Amniotic epithelial cell (primary cell): ENCODE measurements around the gene LRIT2.

Experiments
- DNase-seq: peaks from one replicate; pipeline ENCODE4 v3.0.0-alpha.2; 2010; ENCODE audit warnings: low read depth

LRIT2 gene

DNA sequence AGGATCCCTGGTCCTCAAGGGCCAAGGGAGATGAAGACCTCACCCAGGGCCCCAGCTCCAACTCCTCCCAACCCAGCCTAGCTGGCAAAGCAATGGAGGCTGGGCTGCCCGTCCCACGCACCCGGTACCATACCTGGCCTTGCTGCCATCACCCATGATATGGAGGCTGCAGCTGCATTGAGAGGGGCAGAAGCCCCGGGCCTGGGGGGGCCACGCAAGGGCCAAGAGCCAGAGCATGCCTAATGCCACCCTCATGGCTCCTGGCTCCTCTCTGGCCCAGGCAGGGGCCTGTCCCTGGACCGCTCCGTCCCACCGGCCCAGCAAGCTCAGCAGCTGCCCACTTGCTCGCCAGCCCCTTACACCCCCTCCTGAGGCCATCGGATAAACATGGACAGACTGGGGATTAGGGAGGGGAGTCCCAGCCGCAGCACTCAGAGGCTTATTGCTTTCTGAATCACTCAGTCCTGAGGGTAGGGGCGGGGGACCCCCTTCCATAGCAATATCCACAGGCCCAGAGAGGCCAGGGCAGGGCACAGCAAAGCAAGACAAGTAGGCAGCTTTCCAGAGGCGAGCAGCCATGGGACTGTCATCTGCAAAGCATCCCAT, 15.9 kb upstream of the LRIT2 start, which contains the start of gene LRIT1:
Gene LRIT1, minus strand, starts transcription at position 362 of the 606 bp plus-strand sequence. Its CDS starts 107 bp downstream, at position 255.
- DNase-seq: no peak

GRCh38 chr10:84238909-84239308, 13.6 kb upstream of the LRIT2 start:
- DNase-seq: no peak

GRCh38 chr10:84237199-84238051, 12.1 kb upstream of the LRIT2 start:
- DNase-seq: no peak

- DNase-seq: no peak
Measured at GRCh38 chr10:84236807-84237198, 11.5 kb upstream of the LRIT2 start.

- no peak for DNase-seq
Measured at GRCh38 chr10:84235096-84235495, 9.8 kb upstream of the LRIT2 start.

DNA sequence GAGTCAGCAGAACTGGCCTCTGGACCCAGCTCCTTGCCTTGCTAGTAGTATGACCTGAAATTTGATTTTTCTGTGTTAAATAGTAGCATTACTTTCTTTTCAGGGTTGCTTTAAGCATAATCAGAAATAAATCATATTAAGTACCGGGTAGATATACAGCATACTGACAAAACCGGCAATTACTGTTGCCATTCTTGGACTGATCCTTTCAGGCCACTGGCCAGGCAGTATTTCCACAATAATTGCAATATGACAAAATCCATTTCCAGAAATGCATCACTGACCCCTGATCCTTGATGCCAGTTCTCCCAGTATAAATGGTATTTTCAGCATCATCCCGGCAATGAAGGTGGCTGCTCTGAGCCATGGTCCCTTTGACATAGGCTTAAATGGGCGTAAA, 9.1 kb upstream of the LRIT2 start:
- no peak for DNase-seq

- no peak for DNase-seq
Measured at GRCh38 chr10:84233940-84234339, 8.6 kb upstream of the LRIT2 start.

GRCh38 chr10:84232376-84232775, 7.0 kb upstream of the LRIT2 start:
- no peak for DNase-seq

GRCh38 chr10:84230359-84230758, 5.0 kb upstream of the LRIT2 start:
- no peak for DNase-seq

GRCh38 chr10:84227810-84228209, 2.5 kb upstream of the LRIT2 start:
- no peak for DNase-seq

DNA sequence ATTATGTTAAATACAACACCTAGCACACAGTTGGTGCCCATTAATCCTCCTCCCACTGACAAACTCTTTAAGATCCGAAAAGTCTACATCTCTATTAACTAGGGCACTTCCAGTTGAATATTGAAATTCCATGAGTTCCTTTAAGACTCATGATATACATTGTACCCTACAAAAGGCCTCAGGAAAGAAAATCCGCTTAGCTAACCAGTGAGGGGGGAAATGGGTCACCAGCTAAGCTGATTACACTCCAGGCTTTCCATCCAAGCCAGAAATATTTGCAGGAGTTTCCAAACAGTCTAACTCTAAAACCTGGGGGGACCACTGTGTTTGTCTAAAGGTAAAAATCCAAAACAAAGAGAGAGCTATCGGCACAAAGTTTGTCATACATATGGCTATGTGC, 1.3 kb upstream of the LRIT2 start:
- no peak for DNase-seq

DNA sequence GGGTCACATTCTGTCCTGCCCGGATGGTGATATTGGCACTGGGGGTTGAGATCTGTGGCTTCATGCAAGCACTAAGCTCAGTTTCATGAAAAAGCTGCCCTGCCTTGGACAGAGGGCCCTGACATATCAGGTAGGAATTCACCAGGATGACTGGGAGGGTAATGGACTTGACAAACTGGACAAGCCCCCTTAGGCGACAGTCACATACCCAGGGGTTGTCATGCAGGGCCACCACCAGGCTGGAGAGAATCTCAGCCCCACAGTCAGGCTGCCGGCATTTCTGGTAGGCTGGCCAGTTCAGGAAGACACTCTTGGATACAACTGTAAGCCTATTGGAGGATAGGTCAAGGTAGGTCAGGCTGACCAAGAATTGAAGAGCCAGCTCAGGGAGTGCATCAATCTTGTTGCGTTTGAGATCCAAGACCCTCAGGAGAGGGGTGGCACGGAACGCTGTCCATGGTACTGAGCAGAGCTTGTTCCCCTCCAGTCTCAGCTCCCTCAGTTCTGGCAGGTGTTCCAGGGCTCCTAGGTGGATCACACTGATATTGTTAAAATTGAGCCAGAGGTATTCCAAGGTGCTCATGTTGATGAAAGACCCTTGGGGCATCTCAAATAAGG, 824 bp downstream of the LRIT2 start:
- DNase-seq: no peak

- no peak for DNase-seq
Measured at GRCh38 chr10:84221916-84222315, 3.4 kb downstream of the LRIT2 start.

GRCh38 chr10:84217746-84218145, 7.6 kb downstream of the LRIT2 start:
- no peak for DNase-seq

DNA sequence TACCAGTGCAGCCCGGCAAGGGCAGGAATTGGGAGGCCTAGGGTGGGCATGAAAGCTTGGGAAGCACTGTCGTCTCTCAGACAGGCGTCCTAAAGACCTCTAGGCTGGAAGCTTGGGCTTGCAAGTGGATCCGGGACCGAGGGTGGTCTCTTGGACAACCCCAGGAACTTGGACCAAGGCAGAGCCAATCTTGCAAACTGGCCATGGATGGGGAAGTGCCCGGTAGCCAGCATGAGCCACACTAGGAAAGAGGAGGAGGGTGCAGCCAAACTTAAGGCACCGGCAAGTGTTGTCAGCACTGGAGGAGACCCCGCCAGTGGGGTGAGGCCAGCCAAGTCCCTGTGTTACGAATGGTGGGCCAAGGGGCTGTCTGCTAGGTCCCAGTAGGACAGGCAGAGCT, 8.5 kb downstream of the LRIT2 start:
- no peak for DNase-seq

DNA sequence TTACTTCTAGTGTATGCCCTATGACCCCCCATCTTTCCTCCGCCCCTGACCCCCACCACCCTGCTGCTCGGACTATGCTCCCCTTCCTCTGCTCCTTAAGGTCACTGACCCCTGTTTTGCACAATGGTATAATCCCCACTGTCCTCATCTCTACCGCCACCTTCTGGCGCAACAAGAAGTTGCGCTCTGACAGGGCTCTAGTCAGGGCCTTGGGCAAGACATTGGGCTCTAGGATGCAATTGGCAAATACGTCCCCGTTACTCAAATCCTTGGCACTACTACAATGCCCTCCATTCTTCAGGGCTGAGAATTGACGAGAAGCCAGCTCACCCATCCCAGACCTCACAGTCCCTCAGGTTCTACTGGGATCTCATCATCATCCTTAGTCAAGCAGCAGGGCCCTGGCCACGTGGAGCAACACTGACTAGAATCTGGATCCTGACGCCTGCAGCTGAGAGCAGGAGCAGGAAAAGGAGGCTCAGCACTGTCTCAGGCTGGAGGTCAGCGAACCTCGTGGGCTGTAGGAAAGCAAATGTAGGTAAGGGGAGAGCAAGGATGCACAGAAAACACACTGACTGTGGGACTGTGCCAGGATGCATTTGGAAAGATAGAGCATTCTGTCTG, 10.6 kb downstream of the LRIT2 start:
- DNase-seq: no peak

- no peak for DNase-seq
Measured at GRCh38 chr10:84214046-84214572, 11.2 kb downstream of the LRIT2 start.

DNA sequence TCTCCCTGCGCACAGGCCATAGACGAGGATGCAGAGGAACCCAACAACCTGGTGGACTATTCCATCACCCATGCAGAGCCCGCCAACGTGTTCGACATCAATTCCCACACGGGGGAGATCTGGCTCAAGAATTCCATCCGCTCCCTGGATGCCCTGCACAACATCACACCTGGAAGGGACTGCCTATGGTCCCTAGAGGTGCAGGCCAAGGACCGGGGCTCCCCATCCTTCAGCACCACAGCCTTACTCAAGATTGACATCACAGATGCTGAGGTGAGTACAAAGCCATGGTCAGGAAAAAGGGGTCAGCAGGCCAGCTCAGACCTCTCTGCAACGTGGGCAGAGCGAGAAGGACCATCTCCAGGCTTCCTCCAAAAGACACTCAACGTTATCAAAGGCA, 12.3 kb downstream of the LRIT2 start:
- DNase-seq: no peak

DNA sequence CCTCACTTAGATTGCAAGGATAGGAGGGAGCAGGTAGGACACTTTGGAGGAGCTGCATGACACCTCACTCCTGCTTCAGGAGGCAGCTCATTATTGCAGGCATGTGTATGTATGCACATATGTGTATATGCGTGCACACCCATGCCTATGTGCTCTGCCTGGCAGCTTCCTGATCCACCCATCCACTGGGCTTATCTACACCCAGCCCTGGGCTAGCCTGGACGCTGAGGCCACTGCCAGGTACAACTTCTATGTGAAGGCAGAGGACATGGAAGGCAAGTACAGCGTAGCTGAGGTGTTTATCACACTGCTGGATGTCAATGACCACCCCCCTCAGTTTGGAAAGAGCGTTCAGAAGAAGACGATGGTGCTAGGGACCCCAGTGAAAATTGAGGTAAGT, 13.3 kb downstream of the LRIT2 start:
- no peak for DNase-seq

DNA sequence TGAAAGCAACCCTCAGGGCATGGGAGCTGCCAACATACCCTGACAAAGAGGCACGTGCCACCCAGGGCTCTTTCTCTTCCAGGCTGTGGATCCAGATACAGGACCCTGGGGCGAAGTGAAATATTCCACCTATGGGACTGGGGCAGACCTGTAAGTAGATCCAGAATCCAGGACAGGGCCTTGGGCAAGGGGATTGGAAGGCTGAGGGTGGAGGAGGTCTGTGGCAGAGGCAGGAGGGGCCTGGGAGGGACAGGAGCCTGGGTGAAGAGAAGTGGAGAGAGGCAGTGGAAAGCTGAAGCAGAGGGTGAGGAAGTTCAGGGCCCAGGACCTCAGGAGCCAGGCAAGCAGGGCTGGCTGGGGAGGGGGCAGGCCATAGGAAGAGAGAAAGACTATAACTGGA, 13.8 kb downstream of the LRIT2 start:
- no peak for DNase-seq

DNA sequence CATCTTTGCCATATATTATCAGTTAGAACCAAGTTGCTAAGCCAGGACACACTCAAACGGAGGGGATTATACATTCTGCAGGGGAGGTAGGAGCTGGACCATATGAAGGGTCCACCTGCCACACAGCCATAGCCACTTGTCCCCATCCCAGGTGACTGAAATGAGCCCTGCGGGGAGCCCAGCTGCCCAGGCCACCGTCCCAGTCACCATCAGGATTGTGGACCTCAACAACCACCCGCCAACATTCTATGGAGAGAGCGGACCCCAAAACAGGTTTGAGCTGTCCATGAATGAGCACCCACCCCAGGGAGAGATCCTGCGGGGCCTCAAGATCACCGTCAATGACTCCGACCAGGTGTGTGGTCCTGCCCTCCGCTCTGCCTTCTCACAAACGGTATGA, 17.3 kb downstream of the LRIT2 start:
- DNase-seq: no peak

DNA sequence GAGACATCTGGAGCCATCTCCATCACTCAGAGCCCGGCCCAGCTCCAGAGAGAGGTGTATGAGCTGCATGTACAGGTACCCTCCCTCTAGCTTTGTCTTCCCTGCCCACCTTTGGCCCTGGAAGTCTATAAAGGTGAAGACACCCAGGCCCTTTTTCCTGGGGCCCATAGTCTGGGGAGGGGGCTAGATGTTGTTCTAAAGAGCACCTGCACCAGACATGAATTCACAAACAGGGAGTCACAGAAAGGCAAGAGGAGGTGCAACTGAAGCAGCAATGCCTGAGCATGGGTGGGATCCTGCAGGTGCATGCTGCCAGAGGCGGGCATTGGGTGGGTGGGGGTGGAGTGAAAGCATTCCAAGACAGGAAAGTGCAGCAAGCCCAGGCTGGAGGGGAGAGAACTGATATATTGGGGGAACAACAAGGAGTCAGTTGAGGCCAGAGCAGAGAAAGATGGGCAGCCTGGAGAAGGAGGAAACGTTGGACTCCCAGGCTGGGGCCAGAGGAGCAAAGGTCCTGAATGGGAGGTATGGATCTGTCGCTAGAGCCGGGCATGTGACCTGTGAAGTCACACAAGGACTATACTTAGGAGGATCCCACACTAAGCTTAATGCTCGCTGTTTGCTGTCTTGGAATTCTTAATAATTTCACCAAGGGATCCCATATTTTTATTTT, 19.4 kb downstream of the LRIT2 start:
- no peak for DNase-seq
